ENCODE data around the gene MAN1B1.

The MAN1B1 gene

GRCh38 chr9:137088121-137088520 is 1.3 kb downstream of the MAN1B1 start:
- DNase-seq: no peak

- DNase-seq: no peak
These were observed 2.6 kb downstream of the MAN1B1 start for GRCh38 chr9:137089232-137089947.

GRCh38 chr9:137095664-137096517 is 9.1 kb downstream of the MAN1B1 start:
- no peak for DNase-seq

GRCh38 chr9:137096785-137097546 is 10.2 kb downstream of the MAN1B1 start:
- DNase-seq: no peak

GRCh38 chr9:137097761-137098462 is 11.1 kb downstream of the MAN1B1 start:
- no peak for DNase-seq

GRCh38 chr9:137099231-137099630 is 12.4 kb downstream of the MAN1B1 start:
- DNase-seq: no peak

GRCh38 chr9:137103206-137103999 is 16.6 kb downstream of the MAN1B1 start:
- no peak for DNase-seq

GRCh38 chr9:137105814-137106661 is 19.3 kb downstream of the MAN1B1 start:
- no peak for DNase-seq

GRCh38 chr9:137106662-137107250 is 20.0 kb downstream of the MAN1B1 start:
- DNase-seq: no peak

- DNase-seq: no peak
These were observed 20.6 kb downstream of the MAN1B1 start for GRCh38 chr9:137107312-137107921.

- no peak for DNase-seq
These were observed 21.2 kb downstream of the MAN1B1 start for GRCh38 chr9:137107982-137108381.

- DNase-seq: no peak
These were observed 21.9 kb downstream of the MAN1B1 start for GRCh38 chr9:137108608-137109249.

- DNase-seq: no peak
These were observed 22.7 kb downstream of the MAN1B1 start for GRCh38 chr9:137109250-137110146.

- DNase-seq: no peak
These were observed 23.5 kb downstream of the MAN1B1 start for GRCh38 chr9:137110147-137110910.

GRCh38 chr9:137110911-137111787 is 24.4 kb downstream of the MAN1B1 start:
- DNase-seq: no peak

GRCh38 chr9:137111788-137112563 is 25.2 kb downstream of the MAN1B1 start:
- no peak for DNase-seq

Measured in NCI-H446 treated with DMSO at 0.1 percent for 48 hours (cell line).